H1 (cell line): Measurements from ENCODE around the gene HHAT. TPM values are rescaled to one million over a fixed set of nuclear protein-coding genes. Genes with fewer than 3 reads are reported as not detected.

Experiments used
- CTCF ChIA-PET: fragments of 300-600 bp; sonication (Branson Sonifier 250); formaldehyde crosslinking; loops from one replicate; lab custom pipeline; 2021; ENCODE audit not compliant: partially characterized antibody; lab: Charles Lee
- POLR2A ChIA-PET: fragments of 300-600 bp; sonication (Branson Sonifier 250); formaldehyde crosslinking; loops from one replicate; lab custom pipeline; 2021; ENCODE audit warnings: inconsistent platforms; ENCODE audit not compliant: partially characterized antibody; lab: Charles Lee
- DNase-seq, 2 experiments: peaks; one replicate each; pipeline versions ENCODE4 v3.0.0 to v3.0.0-alpha.2; 2010 to 2022; ENCODE audit warnings: low spot score in 2 of 2, low read depth in 1 of 2, mixed read lengths in 1 of 2
- FAIRE-seq: peaks from 2 replicates; lab custom pipeline; 2011; peaks lifted over from hg19 to GRCh38; lab: Jason Lieb, UNC
- H2AFZ ChIP-seq: 2 replicates; pipeline ENCODE4 v1.8.1; 2012; ENCODE audit warnings: low read length, inconsistent platforms
- H2AK5ac ChIP-seq: 2 replicates; pipeline ENCODE4 v1.6.1; 2013; ENCODE audit warnings: low read depth, low read length
- H2BK120ac ChIP-seq: replicated peaks from 2 replicates; pipeline ENCODE3; 2013; ENCODE audit warnings: low read depth, low read length, inconsistent platforms
- H2BK12ac ChIP-seq: 2 replicates; pipeline ENCODE4 v1.6.1; 2013; ENCODE audit warnings: low read depth, low read length
- H2BK15ac ChIP-seq: 2 replicates; pipeline ENCODE4 v1.6.1; 2013; ENCODE audit warnings: low read length
- H2BK20ac ChIP-seq: 2 replicates; pipeline ENCODE4 v1.6.1; 2013; ENCODE audit warnings: low read length
- H2BK5ac ChIP-seq: 2 replicates; pipeline ENCODE4 v1.6.1; 2013; ENCODE audit warnings: low read depth, low read length
- H3K14ac ChIP-seq: 2 replicates; pipeline ENCODE4 v1.6.1; 2013; ENCODE audit warnings: inconsistent platforms; ENCODE audit not compliant: insufficient read length
- H3K18ac ChIP-seq: 2 replicates; pipeline ENCODE4 v1.6.1; 2013; ENCODE audit warnings: low read length; ENCODE audit errors: extremely low read depth
- H3K23ac ChIP-seq: 2 replicates; pipeline ENCODE4 v1.6.1; 2013; ENCODE audit warnings: inconsistent platforms; ENCODE audit not compliant: insufficient read length
- H3K23me2 ChIP-seq: 2 replicates; pipeline ENCODE4 v1.6.1; 2013; ENCODE audit warnings: low read depth, low read length
- H3K27ac ChIP-seq: 2 replicates; pipeline ENCODE4 v1.6.1; 2011; ENCODE audit warnings: low read depth, low read length, inconsistent platforms
- H3K27me3 ChIP-seq, 4 experiments: replicated peaks in 1 of 4; 1 replicate in 1 of 4; 2 replicates in 3 of 4; pipeline versions ENCODE4 v1.6.1 to v1.8.1; 2011 to 2013; ENCODE audit warnings: low read length in 3 of 4, mild to moderate bottlenecking in 3 of 4, inconsistent platforms in 2 of 4, mixed read lengths in 2 of 4, moderate library complexity in 1 of 4; ENCODE audit not compliant: control insufficient read depth in 3 of 4, insufficient read depth in 3 of 4; ENCODE audit errors: extremely low read depth in 1 of 4
- H3K36me3 ChIP-seq, 4 experiments: 2 replicates each; pipeline versions ENCODE4 v1.6.1 to v1.8.1; 2011 to 2013; ENCODE audit warnings: mild to moderate bottlenecking in 4 of 4, low read length in 3 of 4, moderate library complexity in 2 of 4, control low read depth in 1 of 4, inconsistent platforms in 1 of 4; ENCODE audit not compliant: insufficient read depth in 4 of 4, control insufficient read depth in 2 of 4
- H3K4ac ChIP-seq: replicated peaks from 2 replicates; pipeline ENCODE3; 2013; ENCODE audit warnings: low read length, low read depth, mixed read lengths, inconsistent platforms; ENCODE audit not compliant: insufficient read length
- H3K4me1 ChIP-seq, 4 experiments: replicated peaks in 1 of 4; 1 replicate in 1 of 4; 2 replicates in 3 of 4; pipeline versions ENCODE4 v1.6.1 to v1.8.1; 2011 to 2013; ENCODE audit warnings: low read length in 3 of 4, inconsistent platforms in 2 of 4, mixed read lengths in 1 of 4; ENCODE audit not compliant: insufficient read depth in 4 of 4, control insufficient read depth in 3 of 4
- H3K4me2 ChIP-seq, 2 experiments: 2 replicates each; pipeline versions ENCODE4 v1.6.1 to v1.8.1; 2011 to 2013; ENCODE audit warnings: low read depth in 2 of 2, low read length in 2 of 2, control low read depth in 1 of 2, inconsistent platforms in 1 of 2, mild to moderate bottlenecking in 1 of 2; ENCODE audit not compliant: insufficient read depth in 1 of 2
- H3K4me3 ChIP-seq, 4 experiments: fragments of 200-600, 300-600 bp in 1 of 4; sonication (generic), shearing (Covaris generic), sonication (Bioruptor Twin) in 1 of 4; 2 replicates each; pipeline versions ENCODE4 v1.5.1 to v1.8.1; 2011 to 2016; ENCODE audit warnings: low read length in 4 of 4, low read depth in 3 of 4, control low read depth in 2 of 4, inconsistent platforms in 2 of 4, mild to moderate bottlenecking in 2 of 4, mixed read lengths in 1 of 4, moderate library complexity in 1 of 4; ENCODE audit not compliant: insufficient read depth in 2 of 4; ENCODE audit errors: extremely low read depth in 1 of 4
- H3K56ac ChIP-seq: replicated peaks from 2 replicates; pipeline ENCODE3; 2013; ENCODE audit warnings: low read depth, mild to moderate bottlenecking, mixed read lengths, low read length, inconsistent platforms; ENCODE audit not compliant: insufficient read length
- H3K79me1 ChIP-seq: 2 replicates; pipeline ENCODE4 v1.6.1; 2013; ENCODE audit warnings: low read depth, low read length, control low read depth
- H3K79me2 ChIP-seq, 2 experiments: 2 replicates each; pipeline versions ENCODE4 v1.6.1 to v1.8.1; 2012 to 2013; ENCODE audit warnings: low read length in 2 of 2, mild to moderate bottlenecking in 2 of 2, inconsistent platforms in 1 of 2; ENCODE audit not compliant: insufficient read depth in 2 of 2, control insufficient read depth in 1 of 2
- H3K9ac ChIP-seq, 4 experiments: replicated peaks in 1 of 4; 1 replicate in 1 of 4; 2 replicates in 3 of 4; pipeline versions ENCODE4 v1.6.1 to v1.8.1; 2011 to 2013; ENCODE audit warnings: low read depth in 3 of 4, low read length in 3 of 4, control low read depth in 2 of 4, mild to moderate bottlenecking in 2 of 4, moderate library complexity in 2 of 4, inconsistent platforms in 1 of 4; ENCODE audit errors: extremely low read depth in 1 of 4
- H3K9me3 ChIP-seq, 2 experiments: 2 replicates each; pipeline versions ENCODE4 v1.6.1 to v1.8.1; 2012 to 2013; ENCODE audit warnings: mild to moderate bottlenecking in 2 of 2, moderate library complexity in 2 of 2, control low read depth in 1 of 2, inconsistent platforms in 1 of 2, low read depth in 1 of 2, low read length in 1 of 2, mixed read lengths in 1 of 2; ENCODE audit not compliant: insufficient read depth in 2 of 2
- H4K20me1 ChIP-seq, 2 experiments: replicated peaks in 1 of 2; 2 replicates each; pipeline versions ENCODE3 to v1.8.1; 2011 to 2013; ENCODE audit warnings: inconsistent platforms in 2 of 2, low read length in 2 of 2, mild to moderate bottlenecking in 1 of 2; ENCODE audit not compliant: insufficient read depth in 2 of 2, control insufficient read depth in 1 of 2
- H4K5ac ChIP-seq: 2 replicates; pipeline ENCODE4 v1.6.1; 2013; ENCODE audit warnings: low read length, low read depth, mixed read lengths, inconsistent platforms; ENCODE audit not compliant: insufficient read length
- H4K8ac ChIP-seq: 2 replicates; pipeline ENCODE4 v1.8.0; 2013; ENCODE audit warnings: mild to moderate bottlenecking, moderate library complexity, low read length, inconsistent platforms; ENCODE audit not compliant: insufficient read depth; ENCODE audit errors: extremely low read depth
- H4K91ac ChIP-seq: replicated peaks from 2 replicates; pipeline ENCODE3; 2013; ENCODE audit warnings: low read length, mixed read lengths, inconsistent platforms; ENCODE audit not compliant: insufficient read length
- BRCA1 ChIP-seq: IDR thresholded peaks from 2 replicates; pipeline ENCODE4 v1.6.1; 2012; ENCODE audit warnings: low read depth, low read length, improper control_type of control experiment
- CBX8 ChIP-seq: fragments of 300-800, 300-1000 bp; sonication (generic); IDR thresholded peaks from 2 replicates; pipeline ENCODE4 v1.7.1; 2016; ENCODE audit warnings: low read depth, low read length, borderline replicate concordance
- EP300 ChIP-seq, 2 experiments: IDR thresholded peaks; 1 replicate in 1 of 2; 2 replicates in 1 of 2; pipeline ENCODE4 v1.6.1; 2011 to 2012; ENCODE audit warnings: low read depth in 2 of 2, low read length in 2 of 2, mild to moderate bottlenecking in 2 of 2, borderline replicate concordance in 1 of 2, inconsistent platforms in 1 of 2, moderate library complexity in 1 of 2
- JUND ChIP-seq: IDR thresholded peaks from 2 replicates; pipeline ENCODE4 v1.6.1; 2011; ENCODE audit warnings: mild to moderate bottlenecking, improper control_type of control experiment, low read length
- POLR2A ChIP-seq, 2 experiments: IDR thresholded peaks; 1 replicate in 1 of 2; 2 replicates in 1 of 2; pipeline ENCODE4 v1.6.1; 2011; ENCODE audit warnings: low read depth in 2 of 2, low read length in 2 of 2, mild to moderate bottlenecking in 2 of 2; ENCODE audit errors: control extremely low read depth in 1 of 2
- RBBP5 ChIP-seq: IDR thresholded peaks from 2 replicates; pipeline ENCODE4 v1.7.1; 2012; ENCODE audit warnings: low read depth, mild to moderate bottlenecking, inconsistent platforms, low read length, moderate library complexity, borderline replicate concordance
- RNF2 ChIP-seq: fragments of 200-900, 300-1000 bp; sonication (generic); IDR thresholded peaks from 2 replicates; pipeline ENCODE4 v1.7.1; 2016; ENCODE audit warnings: borderline replicate concordance, low read depth, mild to moderate bottlenecking, antibody characterized with exemption, low read length; ENCODE audit not compliant: poor library complexity, severe bottlenecking; ENCODE audit errors: missing control alignments
- SIN3A ChIP-seq, 2 experiments: IDR thresholded peaks in 1 of 2; conservative IDR thresholded peaks in 1 of 2; 2 replicates each; pipeline ENCODE4 v1.6.1; 2011 to 2012; ENCODE audit warnings: low read length in 2 of 2, improper control_type of control experiment in 1 of 2, low read depth in 1 of 2, mild to moderate bottlenecking in 1 of 2
- SUZ12 ChIP-seq: fragments of 200-600 bp; sonication (generic); IDR thresholded peaks from 2 replicates; pipeline ENCODE4 v1.6.1; 2012; ENCODE audit warnings: mild to moderate bottlenecking, inconsistent platforms, low read length, moderate library complexity, mixed read lengths
- WGBS, 2 experiments: shearing (Covaris generic) in 1 of 2; methylation state at CpG; one replicate each; pipeline versions ENCODE4 v1.1.6 to v1.1.7; 2013 to 2015; ENCODE audit warnings: low lambda C conversion rate in 2 of 2, mixed read lengths in 2 of 2, inconsistent platforms in 1 of 2, low coverage in 1 of 2, missing lambda C conversion rate in 1 of 2; ENCODE audit not compliant: insufficient replicate concordance in 2 of 2, insufficient coverage in 1 of 2, insufficient read length in 1 of 2; ENCODE audit errors: extremely low coverage in 1 of 2, missing lambda C conversion rate in 1 of 2; 5-methylcytosine and 5-hydroxymethylcytosine counted together
- polyA plus RNA-seq, 7 experiments: library from polyadenylated mRNA; depleted of rRNA in 3 of 7; stranded (reverse) in 5 of 7; unstranded in 2 of 7; fragments of >200 nt in 5 of 7; fragments of 200-250 nt in 2 of 7; gene quantifications; 1 replicate in 5 of 7; 2 replicates in 1 of 7; 4 replicates in 1 of 7; pipeline versions ENCODE4 v1.2.1 to v1.2.3, GENCODE V29; 2011 to 2013; ENCODE audit warnings: missing spikeins in 2 of 7, mixed read lengths in 2 of 7
- total RNA-seq: library from RNA; stranded (reverse); fragmentation: NEBNext Ultra II Directional; extraction: Animal tissue kit (Norgen Biotek cat#: 25700); gene quantifications from 2 replicates; pipeline ENCODE4 v1.2.1, GENCODE V29; 2021
- TF ChIP-seq, protein P1 (sequence below): IDR thresholded peaks from 2 replicates; pipeline ENCODE4 v1.6.1; 2012; ENCODE audit warnings: inconsistent platforms

The HHAT gene
- total and polyA plus RNA-seq, 2 of the 8 experiments (the other 6 are each of a cell fraction or from before 2014, with no cell fraction given), result 0.15 to 0.51 TPM

GRCh38 chr1:210344706-210345105, 16.0 kb downstream of the HHAT start:
- H2BK20ac ChIP-seq, result no peak overlapping the region
- CTCF ChIA-PET, result interaction anchor here (0.9 to 1.4 kb wide), 5 partner anchors 11 to 521 kb away, joined by 3 to 8 read pairs (median 4); no protein-coding TSS in a partner anchor
- H2BK12ac ChIP-seq, result no peak overlapping the region
- H3K4me3 ChIP-seq, result no peak overlapping the region
- H3K9ac ChIP-seq, result no peak overlapping the region
- no peak overlapping the region for H2AFZ ChIP-seq
- H3K14ac ChIP-seq, result no peak overlapping the region
- H3K56ac ChIP-seq, result no peak overlapping the region
- no peak overlapping the region for H3K23ac ChIP-seq
- H3K79me1 ChIP-seq, result no peaks in the 10 kb centered on the region
- no peak overlapping the region for H4K8ac ChIP-seq
- H3K18ac ChIP-seq, result no peak overlapping the region
- no peak overlapping the region for H2BK120ac ChIP-seq
- WGBS, 2 experiments, result 84% methylated on average over 8 of the region's 9 CpGs; no CpG with 5 or more reads in 1 of the 2 experiments
- no peaks in the 10 kb centered on the region; the same call in 1 of the 2 replicates for H3K23me2 ChIP-seq
- DNase-seq, result no peak
- H2BK5ac ChIP-seq, result no peak overlapping the region
- no peaks in the 10 kb centered on the region for H3K36me3 ChIP-seq
- no peak for FAIRE-seq
- H3K4ac ChIP-seq, result no peak overlapping the region
- no peaks in the 10 kb centered on the region for H3K9me3 ChIP-seq
- no peak overlapping the region for H4K5ac ChIP-seq
- no peaks in the 10 kb centered on the region for H4K20me1 ChIP-seq
- no peak overlapping the region for H3K27ac ChIP-seq
- no peak overlapping the region for H2AK5ac ChIP-seq
- no peaks in the 10 kb centered on the region; a peak in 1 of 4 replicates for H3K79me2 ChIP-seq
- POLR2A ChIA-PET, result interaction anchor here (1.0 to 1.3 kb wide), 3 partner anchors 14 to 29 kb away, joined by 3 to 8 read pairs (median 3); no protein-coding TSS in a partner anchor
- H3K27me3 ChIP-seq, result no peaks in the 10 kb centered on the region
- H2BK15ac ChIP-seq, result no peak overlapping the region
- no peaks in the 10 kb centered on the region for H3K4me1 ChIP-seq
- no peak overlapping the region for H3K4me2 ChIP-seq
- no peak overlapping the region for H4K91ac ChIP-seq
- TF ChIP-seq BRCA1, result no peak
- no peak for TF ChIP-seq JUND
- TF ChIP-seq RNF2, result no peak
- TF ChIP-seq, protein P1, sequence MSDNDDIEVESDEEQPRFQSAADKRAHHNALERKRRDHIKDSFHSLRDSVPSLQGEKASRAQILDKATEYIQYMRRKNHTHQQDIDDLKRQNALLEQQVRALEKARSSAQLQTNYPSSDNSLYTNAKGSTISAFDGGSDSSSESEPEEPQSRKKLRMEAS, result no peak
- TF ChIP-seq POLR2A (IDR thresholded peaks at IDR 0.05; ENCODE audit: control extremely low read depth in 1 of 2, low read depth in 2 of 2, low read length in 2 of 2), result no peak
- no peak for TF ChIP-seq SUZ12
- no peak for TF ChIP-seq RBBP5
- no peak for TF ChIP-seq CBX8
- TF ChIP-seq EP300 (IDR thresholded peaks at IDR 0.05; ENCODE audit: borderline replicate concordance in 1 of 2, low read depth in 2 of 2, low read length in 2 of 2), result no peak
- no peak for TF ChIP-seq SIN3A (conservative IDR thresholded peaks at IDR 0.05 in 1 of 2, IDR thresholded peaks at IDR 0.05 in 1 of 2; ENCODE audit: low read depth in 1 of 2, low read length in 2 of 2)
